GM19099 (cell line): ENCODE data around the gene LMNTD2.

Source experiments
- POLR2A ChIP-seq: IDR thresholded peaks from 3 replicates; pipeline ENCODE4 v1.6.1; 2011; ENCODE audit warnings: low read depth; ENCODE audit not compliant: insufficient read length; ENCODE audit errors: extremely low read depth

LMNTD2 gene

DNA sequence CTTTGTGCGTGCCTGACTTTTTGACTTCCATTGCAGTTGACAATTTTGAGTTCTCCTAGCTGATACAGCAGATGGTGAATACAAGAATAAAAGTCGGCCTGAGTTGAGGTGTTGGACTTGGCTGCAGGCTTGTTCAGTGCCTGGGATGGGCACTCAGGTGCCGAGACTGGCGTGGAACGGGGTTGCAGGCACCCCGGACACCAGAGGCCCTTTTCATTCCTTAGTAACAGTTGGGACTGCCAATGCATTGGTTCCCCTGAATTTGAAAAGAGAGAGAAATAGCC lies 17.0 kb upstream of the LMNTD2 start:
- TF ChIP-seq POLR2A: no peak

DNA sequence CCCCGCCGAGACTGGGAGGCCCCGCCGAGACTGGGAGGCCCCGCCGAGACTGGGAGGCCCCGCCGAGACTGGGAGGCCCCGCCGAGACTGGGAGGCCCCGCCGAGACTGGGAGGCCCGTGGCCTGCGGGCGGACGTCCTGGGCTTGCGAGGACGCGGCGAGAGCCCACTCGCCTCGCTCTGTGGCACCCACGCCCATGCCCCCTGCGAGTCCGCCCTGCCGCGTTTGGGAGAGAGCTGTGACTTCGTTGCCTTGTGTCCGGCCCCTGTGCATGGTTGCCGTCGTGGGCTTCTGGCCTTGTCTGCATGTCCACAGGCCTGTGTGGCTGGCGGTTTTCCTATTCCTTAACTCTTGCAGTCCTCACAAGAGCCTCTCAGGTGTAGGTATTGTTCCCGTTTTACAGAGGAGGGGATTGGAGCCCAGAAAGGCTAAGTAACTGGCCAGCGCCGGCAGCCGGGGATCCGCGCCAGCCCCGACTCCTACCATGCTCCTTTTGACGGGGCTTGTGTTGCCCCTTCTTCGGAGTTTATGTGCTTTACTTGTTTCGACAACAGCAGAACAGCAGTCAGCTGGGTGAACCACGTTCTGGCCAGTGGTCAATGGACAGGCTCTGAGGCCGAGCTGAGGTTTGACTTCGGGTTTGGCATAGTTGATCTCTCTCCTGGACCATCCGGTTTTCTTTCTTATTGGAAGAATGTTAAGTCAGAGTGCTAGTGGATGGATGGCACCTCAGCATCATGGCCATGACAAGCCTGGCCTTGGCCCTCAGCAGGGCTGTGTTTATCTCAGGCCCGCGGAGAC lies 16.5 kb upstream of the LMNTD2 start:
- no peak for TF ChIP-seq POLR2A

DNA sequence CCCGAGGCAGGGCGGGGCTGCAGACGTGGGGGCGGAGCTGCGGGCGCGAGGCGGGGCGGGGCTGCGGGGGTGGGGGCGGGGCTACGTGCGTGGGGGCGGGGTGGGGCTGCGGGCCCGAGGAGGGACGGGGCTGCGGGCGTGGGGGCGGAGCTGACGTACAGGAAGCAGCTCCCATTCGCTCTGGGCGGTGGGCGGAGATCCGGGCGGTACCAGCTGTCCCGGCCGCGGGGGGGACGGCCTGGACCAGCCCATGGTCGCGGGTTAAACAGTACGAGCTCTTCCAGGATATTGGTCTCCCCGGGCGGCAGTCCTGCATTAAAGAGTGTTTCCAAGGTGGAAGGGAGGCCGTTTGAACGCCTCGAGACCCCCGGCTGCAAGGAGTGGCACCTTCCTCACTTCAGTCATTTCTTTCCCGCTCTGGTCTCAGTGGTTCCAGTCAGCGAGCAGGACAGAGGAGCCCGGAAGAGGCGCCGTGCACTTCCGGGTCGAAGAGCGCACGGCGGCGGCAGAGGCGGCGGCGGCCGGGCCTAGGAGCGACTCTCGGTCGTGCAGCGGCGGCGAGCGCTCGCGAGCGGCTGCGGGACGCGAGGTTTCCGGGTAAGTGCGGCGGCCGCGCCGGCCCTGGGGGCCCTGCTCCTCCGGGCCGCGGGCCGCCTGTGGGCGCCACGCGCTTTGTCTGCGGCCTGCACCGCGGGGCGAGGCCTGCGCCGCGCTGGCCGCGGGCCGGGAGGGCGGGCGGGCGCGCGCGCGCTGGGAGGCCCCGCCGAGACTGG lies 15.6 kb upstream of the LMNTD2 start, which contains the start of gene PHRF1:
PHRF1 (plus strand) TSS at position 475 of the 773 bp plus-strand sequence. CDS start 5,043 bp downstream, outside the sequence.
- peak; percentile 79 for TF ChIP-seq POLR2A

DNA sequence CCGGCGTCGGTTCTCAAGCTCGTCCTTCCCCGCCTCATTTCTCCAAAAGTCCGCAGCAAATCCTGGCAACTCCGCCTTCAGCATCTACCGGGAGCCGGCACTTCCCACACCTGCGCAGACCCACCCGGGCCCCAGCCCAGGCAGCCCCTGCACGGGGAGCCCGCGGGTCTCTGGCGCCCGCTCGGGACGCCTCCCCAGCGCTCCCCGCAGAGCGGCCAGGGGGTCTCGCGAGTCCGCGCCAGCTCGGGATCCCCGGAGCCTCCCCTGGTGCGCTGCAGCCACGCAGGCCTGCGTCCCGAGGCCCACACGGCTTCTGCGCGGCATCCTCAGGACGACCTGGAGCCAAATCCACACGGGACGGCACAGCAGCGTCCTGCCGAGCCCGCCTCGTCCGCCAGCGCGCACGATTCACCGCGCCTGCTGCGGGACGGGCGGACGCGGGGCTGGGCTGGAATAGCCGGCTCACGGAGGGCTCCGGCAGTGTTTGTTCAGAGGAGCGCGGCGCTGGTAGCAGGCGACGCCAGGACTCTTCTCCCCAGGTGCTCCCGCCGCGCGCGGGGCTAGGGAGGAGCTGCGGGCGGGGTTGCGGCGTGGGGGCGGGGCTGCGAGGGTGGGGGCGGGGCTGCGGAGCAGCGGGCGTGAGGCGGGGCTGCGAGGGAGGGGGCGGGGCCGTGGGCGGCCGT lies 14.9 kb upstream of the LMNTD2 start:
- no peak for TF ChIP-seq POLR2A

DNA sequence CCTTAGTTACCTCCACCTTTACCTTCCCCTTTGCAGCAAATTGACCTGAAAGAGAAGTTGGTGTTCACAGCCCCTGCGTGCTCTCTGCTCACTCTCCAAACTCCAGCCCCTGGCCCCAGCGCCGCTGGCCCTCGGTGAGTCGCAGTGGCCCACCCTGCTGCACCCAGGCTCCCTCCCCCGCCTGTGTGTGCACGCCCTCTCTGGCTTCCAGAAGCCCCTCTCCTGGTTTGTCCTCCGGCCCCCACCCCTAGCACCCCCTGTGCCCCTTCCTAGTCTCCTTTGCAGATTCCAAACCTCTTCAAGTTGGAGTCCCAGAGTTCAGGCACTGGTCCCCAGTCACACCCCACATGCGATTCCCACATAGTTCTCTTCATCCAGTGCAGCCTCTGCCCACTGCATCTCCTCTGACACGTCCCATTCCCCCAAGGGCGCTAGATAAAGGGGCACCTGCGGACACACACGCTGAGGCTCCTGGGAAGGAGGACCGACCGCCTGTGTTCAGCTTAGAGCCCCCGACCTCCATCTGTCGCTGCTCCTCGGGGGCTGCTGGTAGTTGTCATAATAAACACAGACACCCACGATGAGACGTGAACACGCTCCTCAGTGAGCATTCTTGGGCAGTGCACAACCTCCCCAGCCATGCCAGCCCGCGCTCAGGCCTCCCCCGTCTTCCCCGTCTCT lies 14.2 kb upstream of the LMNTD2 start:
- no peak for TF ChIP-seq POLR2A

DNA sequence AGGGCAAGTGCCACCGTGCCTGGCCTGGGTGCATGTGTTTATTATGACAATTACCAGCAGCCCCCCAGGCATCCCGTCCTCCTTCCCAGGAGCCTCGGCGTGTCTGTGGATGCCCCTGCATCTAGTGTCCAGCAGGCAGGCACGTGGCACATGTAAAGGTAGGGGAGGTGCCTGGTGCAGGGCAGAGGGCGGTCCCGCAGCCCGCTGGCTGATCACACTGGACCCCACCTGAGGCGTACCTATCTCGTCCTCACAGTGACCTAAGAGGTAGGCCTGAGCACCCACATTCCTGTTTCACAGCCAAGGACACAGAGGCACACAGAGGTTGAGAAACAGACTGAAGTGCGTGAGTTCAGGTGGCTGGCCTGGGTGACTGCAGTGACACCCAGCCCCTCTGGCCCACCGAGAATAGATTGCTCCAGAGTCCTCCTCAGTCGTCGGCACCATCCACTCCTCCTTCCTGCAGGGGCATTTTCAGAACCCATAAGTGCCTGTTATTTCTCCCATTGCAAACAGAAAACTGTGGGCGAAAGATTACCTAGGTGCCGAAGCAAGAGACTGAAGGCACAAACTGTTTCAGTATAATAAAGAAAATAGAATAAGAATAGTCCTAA lies 12.7 kb upstream of the LMNTD2 start:
- no peak for TF ChIP-seq POLR2A

DNA sequence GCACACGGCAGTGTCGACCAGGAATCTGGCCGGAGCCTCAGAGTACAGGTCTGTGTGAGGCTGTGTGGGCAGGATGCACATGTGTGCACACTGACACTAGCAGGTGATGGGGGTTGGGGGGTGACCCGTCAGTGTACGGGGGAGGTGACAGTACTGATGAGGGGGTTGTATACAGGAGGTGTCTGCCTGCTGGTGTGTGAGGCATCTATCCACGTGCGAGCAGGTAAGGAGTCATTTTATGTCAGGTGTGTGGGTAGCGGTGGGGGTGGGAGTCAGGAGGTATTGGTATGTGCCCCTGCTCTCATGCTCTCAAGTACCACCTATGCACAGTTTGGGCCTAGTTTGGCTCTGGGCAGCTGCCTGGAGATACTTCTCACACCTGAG lies 11.3 kb upstream of the LMNTD2 start:
- no peak for TF ChIP-seq POLR2A

DNA sequence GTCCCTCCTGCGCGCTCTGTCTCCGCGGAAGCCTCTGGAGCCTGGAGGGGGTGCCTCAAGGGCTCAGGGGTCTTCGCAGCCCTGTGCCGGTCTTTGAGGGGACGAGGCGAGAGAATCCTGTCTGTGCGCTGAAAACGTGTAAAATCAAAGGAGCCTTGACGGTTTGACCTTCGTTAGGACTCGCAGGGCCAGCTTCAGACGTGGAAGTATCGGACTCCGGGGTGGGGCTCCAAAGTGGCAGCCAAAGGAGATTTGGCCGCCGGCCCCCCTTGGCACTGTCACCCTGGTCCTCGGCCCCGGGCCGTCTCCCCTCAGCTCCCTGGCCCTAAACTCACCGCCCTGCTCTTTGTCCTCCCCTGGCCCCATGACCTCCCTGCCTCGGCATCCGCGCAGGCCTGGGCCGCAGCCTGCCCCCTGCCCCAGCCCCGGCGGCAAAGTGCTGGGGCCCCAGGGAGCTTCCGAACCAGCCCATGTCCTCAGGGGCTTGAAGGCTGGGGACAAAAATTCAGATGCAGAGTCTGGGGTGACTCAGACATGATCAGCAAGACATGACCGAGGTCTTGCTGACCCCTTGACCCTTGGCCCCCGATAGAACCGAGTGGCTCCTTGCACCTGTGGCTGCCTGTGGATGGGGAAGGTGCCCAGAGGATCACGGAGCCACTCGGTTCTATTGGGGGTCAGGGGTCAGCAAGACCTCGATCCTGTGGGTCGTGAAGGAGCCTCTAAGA lies 8.8 kb upstream of the LMNTD2 start:
- no peak for TF ChIP-seq POLR2A

DNA sequence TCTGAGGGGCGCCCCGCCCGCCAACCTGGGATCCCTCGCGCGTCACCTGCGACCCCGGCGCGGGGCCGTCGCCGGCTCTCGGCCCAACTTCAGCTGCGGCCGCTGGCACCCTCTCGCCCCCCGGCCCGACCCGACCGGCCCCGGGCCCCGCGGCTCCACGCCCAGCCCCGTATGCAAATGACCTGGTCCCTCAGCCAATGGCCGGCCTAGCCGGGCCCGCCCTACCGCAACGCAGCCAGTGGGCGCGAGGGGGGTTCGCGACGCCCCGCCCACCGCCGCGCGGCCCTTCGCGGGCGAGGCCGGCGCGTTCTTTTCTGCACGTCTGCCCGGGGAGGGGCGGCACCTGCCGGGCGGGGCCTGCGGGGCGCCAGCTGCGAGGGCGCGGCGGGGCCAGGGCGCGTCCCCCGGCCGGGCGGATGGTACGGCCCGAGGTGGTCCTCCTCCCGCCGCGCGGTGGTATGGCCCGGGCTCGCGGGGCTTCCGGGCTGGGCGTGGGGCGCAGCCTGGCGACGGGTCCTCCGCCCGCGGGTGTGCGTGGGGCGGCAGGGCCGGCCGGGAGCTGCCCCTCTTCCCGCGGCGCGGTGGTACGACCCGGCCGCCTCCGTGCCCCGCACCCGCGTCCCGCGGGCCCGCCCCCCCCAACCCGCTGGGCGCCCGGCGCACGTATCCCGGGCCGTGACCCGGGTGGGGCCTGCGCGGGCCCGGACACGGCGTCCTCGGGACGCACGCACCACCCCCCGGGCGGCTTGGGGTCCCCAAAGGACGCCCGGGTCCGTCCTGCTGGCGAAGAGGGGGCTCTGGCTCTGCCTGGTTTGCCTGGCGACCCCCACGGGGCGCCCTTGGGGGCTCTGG lies 8.0 kb upstream of the LMNTD2 start:
- peak; percentile 66 for TF ChIP-seq POLR2A

DNA sequence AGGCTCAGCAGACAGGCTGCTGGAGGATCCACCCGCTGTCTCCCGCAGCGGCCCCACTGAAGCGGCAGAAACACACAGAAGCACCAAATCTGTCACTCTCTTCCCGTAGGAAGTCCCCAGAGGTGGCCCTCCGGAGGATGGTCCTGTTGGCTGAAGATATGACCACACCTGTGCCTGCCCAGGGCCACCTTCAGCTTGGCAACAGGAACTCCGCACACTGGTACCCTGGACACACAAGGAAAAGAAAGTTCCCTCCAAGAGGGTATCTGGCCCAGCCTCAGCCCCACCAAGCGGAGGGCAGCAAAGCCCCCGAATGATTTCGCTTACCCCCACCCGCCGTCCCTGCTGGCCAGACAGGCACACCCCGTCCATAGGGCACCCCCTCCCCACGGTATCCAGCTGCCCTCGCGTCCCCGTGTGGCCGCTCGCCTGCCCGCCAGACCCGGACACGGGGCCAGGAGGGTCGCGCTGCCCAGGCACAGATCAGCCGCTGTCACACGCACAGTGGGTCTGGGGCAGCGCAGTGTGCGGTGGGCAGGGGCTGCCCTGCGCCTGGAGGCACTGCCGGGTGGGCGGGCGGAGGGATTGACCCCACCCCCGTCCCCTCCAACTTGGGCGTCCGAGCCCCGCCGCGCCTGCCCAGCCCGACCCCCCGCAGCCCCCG lies 7.2 kb upstream of the LMNTD2 start:
- TF ChIP-seq POLR2A: no peak

DNA sequence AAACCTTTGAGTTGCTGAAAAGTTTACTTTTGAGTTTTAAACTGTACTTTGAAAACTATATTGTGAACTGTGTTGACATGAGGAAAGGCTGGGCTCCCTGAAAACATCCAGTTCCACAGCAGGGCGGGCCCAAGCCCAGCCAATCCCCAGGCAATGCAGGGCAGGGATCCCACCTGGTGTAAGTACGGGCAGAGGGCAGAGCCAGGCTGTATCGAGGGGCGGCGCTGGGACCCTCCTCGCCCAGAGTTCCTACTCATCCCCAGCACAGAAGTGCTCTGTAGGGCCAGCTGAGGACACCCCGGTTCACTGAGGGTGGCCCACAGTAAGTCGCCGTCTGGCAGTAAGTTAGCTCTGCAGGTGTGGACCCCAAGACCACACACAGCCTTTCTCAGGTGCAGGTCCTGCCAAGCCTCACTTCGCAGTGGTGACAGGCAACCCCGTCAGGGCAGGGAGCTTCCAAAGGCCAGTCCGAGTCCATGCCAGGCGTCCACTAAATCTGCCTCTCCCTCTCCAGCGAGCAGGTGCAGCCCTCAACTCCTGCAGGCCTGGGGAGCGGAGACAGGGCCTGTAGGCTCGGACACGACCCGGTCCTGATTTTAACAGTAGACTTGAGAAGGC lies 6.6 kb upstream of the LMNTD2 start:
- TF ChIP-seq POLR2A: no peak

DNA sequence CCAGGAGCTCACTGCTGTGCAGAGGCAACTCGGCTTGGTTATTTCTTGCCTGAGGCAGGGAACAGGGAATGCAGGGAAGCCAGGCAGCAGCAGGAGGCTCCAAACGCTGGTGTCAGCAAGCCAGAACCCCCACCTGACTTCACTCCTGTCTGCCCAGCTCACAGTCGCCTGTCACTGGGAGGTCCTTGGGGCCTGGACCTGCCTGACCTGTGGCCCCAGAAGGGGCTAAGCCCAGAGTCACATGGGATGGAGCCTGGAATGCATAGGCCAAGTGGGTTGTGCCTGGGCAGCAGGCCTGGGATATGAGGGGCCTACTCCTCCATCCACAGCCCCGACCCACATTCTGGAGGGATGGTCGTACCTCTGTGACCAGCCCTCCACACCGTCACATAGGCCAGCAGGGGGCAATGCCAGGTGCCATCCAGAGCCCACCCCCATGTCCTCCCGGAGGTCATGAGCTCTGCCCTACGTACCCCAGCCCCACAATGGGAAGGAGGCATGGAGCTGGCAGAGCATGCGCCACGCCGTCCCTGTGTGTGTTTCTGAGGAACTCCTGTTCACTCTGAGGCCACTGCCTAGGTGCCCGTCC lies 5.5 kb upstream of the LMNTD2 start:
- TF ChIP-seq POLR2A: no peak

DNA sequence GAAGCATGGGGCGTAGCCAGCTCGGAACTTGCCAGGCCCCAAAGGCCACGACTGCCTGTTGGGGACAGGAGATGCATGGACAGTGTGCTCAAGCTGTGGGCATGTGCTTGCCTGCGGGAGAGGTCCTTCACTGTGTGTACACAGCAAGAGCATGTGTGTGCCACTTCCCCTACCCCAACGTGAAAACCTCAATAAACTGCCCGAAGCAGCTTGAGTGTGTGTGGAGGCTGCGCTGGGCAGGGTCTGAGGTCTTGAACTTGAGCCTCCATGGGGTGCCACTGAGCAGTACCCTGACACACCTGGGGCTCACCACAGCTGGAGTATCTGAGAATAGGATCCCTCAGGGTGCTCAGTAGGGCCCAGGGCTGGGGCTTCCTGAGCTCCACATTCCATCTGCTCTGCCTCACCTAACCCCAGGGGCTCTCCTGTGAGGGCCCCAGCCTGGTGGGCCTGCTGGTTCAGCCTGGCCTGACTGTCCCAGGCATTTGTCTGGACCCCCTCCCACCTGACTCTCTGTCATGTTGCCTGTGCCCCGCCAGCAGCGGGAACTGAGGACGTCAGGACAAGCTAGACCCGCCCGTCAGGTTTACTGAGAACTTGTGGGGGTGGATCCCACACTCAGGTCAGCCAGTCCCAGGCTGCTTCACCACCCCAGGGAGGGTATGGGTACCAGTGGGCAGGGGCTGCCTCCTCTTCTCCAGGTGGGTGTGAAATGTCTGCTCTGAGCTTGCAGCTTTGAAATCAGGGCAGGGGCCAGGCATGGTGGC lies 3.5 kb upstream of the LMNTD2 start:
- no peak for TF ChIP-seq POLR2A
